Measurements from ENCODE around the gene TMEM11.

The TMEM11 gene

GRCh38 chr17:21184570-21184969 is 29.4 kb downstream of the TMEM11 start:
- no peak for DNase-seq (ENCODE audit: low read depth)

GRCh38 chr17:21183468-21183867 is 30.5 kb downstream of the TMEM11 start:
- DNase-seq (ENCODE audit: low read depth) = no peak

DNA sequence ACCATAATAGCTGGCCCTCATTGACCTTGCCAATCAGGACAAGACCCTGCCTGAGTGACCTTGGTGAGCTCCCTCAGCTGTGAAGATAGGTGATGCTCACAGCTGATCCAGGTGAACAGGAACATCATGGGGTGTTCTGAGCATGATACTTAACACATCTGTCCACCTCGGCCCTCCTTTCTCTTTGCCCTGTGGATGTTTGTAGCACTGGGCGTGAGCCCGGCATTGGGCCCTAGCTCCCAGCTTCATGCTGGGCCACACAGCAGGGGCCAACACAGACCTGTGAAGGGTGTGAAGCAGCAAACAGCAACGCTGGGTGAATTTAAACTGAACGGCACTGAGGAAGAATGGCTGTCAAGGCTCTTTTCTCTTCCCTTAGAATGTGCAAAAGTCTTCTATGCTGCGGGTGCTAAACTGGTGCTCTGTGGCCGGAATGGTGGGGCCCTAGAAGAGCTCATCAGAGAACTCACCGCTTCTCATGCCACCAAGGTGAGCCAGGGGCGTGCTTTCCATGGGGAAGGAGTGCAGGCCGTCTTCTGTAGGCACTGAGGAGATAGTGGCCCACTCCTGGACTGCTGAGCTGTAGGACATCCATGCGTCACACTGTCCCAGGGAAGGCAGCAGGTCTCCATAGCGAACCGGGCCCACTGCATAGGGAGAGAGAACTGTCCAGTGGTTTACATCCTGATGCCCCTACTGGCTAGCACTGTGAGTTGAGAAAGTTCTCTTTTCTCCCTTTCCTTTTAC is 35.9 kb downstream of the TMEM11 start:
- no peak for DNase-seq (ENCODE audit: low read depth)

- no peak for DNase-seq (ENCODE audit: low read depth)
These were observed 36.6 kb downstream of the TMEM11 start for GRCh38 chr17:21177401-21177800.

DNA sequence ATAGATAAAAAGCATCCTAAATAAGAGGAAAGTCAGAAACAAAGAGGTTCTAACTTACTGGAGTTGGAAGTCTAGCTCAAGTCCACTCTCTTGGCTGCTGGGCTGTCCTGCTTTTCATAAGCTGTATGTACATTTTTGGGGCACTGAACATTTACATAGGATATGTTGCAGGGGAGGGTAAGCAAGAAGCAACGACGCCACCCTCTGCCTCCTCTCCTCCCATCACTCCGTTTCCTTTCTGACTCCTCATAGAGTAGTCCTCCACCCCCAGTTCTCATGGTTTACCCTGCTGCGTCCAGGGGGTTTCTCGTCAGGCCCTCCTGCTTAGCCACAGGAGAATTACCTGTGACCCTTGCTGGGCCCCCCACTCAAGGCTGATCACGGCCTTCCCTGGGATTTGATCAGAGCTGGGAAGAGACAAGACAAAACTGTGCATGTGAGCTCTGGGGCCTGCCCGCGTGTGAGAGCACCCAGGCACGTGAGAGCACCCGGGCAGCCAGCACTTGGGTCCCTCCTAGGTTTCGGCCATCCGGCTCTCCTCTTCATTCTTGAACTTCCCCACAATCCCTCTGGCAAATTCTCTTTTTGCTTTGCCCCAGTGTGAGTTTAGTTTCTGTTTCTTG is 37.1 kb downstream of the TMEM11 start:
- no peak for DNase-seq (ENCODE audit: low read depth)

GRCh38 chr17:21174713-21175112 is 39.2 kb downstream of the TMEM11 start:
- DNase-seq (ENCODE audit: low read depth) = peak; percentile 60

- no peak for DNase-seq (ENCODE audit: low read depth)
These were observed 39.8 kb downstream of the TMEM11 start for GRCh38 chr17:21174186-21174585.

GRCh38 chr17:21173543-21173942 is 40.4 kb downstream of the TMEM11 start:
- no peak for DNase-seq (ENCODE audit: low read depth)

- DNase-seq (ENCODE audit: low read depth) = no peak
These were observed 41.1 kb downstream of the TMEM11 start for GRCh38 chr17:21172846-21173245.

DNA sequence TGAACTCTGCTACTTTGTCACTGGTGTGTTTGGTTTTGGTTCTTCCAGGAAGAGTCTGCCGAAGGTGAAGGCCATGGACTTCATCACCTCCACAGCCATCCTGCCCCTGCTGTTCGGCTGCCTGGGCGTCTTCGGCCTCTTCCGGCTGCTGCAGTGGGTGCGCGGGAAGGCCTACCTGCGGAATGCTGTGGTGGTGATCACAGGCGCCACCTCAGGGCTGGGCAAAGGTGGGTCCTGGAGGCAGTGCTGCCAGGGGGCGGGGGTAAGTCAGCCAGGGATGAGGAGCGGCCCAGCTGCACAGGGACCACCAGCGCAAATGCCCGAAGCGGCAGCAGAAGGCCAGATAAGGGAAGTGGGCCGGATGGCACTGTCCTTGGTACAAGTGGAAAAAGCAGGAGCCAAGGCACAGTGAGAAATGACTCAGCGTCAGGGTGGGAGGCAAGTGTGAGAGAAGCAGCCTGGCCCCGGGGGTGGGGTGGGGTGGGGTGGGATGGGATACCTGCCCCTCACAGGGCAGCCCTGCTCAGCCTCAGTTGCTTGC is 41.9 kb downstream of the TMEM11 start:
- no peak for DNase-seq (ENCODE audit: low read depth)

GRCh38 chr17:21171309-21171922 is 42.5 kb downstream of the TMEM11 start:
- no peak for DNase-seq (ENCODE audit: low read depth)

DNA sequence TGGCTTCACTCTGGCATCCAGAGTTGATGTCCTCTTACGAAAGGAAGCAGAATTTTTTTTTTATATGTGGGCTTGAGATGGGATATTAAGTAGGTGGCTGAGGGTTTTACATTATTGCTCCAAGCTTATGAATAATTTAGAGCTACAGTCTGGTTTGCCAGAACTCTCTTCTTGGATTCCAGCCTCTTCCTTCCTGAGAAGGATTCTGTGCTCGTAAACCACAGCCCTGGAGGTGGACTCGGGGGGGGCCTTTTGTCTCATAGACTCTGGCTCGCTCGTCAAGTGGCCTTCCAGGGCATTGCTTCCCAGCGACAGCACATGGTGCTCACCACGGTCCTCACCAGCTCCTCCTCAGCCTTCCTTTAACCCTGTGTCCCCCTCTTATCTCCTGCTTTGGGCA is 43.2 kb downstream of the TMEM11 start:
- DNase-seq (ENCODE audit: low read depth) = no peak

DNA sequence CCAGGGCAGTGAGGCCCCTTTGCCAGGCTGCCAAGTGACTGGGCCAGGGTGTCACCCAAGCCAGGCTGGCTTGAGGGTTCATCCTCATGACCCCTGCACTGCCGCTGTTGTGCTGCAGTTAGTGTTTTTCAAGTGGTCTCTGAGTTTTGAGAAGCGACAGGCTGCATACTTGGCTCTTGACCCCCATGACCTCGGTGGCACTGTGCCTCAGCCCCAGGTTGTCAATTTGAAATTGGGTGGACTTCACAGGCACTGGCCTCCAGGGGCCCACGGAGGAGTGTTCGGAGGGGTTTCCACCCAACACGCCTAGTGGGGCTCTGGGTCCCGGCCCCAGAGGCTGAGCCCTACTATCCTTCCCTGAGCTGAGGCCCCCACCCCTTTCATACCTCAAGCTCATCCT is 44.5 kb downstream of the TMEM11 start:
- DNase-seq (ENCODE audit: low read depth) = no peak

DNA sequence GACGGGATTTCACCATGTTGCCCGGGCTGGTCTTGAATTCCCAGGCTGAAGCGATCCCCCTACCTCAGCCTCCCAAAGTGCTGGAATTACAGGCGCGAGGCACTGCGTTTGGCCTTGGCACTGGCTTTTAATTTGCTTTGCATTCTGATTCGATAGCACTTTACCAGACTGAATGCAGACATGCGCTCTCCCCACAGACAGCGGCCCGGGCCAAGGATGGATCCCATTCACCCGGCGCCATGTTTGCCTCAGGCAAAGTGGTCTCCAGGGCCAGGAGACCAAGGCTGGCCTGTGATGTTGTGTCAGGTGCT is 45.5 kb downstream of the TMEM11 start:
- DNase-seq (ENCODE audit: low read depth) = no peak

GRCh38 chr17:21167303-21167702 is 46.7 kb downstream of the TMEM11 start:
- DNase-seq (ENCODE audit: low read depth) = no peak

DNA sequence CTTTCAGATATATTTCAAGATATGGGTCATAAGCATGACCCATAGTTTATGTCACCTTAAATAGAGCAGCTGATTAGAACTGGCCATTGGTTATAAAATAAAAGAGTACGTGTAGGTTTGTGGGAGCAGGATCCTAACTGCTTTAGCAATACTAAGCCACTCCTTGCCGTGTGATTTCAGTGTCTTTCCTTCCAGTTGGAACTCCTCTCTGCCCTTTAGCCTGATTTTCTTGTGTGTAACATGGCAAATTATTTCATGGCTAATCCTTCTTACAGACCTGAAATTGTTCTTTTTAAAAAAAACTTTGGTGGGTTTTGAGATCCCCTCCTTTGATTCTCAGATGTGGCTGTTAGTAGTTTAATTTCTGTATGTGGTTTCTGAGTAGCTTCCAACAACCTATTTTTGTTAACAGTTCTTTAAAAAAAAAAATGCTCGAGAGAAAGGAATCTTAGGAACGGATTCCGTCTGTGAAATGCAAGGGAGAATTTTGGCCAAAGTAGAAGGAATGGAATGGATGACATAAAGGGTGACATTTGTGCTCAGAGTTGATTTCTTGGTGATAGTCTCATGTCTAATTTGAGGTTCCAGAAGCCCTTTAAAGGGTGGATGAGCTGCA is 47.3 kb downstream of the TMEM11 start:
- DNase-seq (ENCODE audit: low read depth) = peak; percentile 44

- no peak for DNase-seq (ENCODE audit: low read depth)
These were observed 47.9 kb downstream of the TMEM11 start for GRCh38 chr17:21165922-21166594.

- DNase-seq (ENCODE audit: low read depth) = no peak
These were observed 49.3 kb downstream of the TMEM11 start for GRCh38 chr17:21164620-21165019.

DNA sequence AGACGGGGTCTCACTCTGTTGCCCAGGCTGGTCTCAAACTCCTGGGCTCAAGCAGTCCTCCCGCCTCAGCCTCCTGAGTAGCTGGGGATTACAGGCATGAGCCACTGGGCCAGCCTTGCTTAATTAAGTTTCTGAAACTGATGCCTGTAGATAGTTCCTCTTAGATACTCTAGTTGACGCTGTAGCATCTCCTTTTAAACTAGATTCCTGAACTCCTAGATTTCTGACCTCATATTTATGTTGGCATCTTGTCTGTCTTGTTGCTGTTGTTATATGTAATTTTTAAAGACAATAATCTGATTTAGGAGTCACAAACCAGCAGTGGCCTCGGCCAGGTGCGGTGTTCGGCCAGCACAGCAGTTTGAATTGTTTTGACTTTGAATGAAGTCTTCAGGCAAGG is 49.7 kb downstream of the TMEM11 start:
- DNase-seq (ENCODE audit: low read depth) = peak; percentile 26

DNA sequence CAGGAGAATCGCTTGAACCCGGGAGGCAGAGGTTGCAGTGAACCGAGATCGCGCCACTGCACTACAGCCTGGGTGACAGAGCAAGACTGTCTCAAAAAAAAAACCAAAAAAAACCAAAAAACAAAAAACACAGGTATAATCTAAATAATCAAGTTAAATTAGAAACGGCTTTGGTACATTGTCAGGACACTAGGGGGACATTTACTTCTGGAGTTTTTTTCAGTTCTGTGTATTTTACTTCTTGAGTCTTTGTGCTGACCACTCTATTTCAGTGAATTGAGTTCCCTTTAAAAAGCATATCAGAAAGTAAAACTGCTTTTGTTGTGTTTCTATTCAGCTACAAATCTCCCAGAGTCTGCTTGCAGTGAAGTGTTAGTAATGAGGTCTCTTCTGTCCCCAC is 50.9 kb downstream of the TMEM11 start:
- DNase-seq (ENCODE audit: low read depth) = no peak

DNA sequence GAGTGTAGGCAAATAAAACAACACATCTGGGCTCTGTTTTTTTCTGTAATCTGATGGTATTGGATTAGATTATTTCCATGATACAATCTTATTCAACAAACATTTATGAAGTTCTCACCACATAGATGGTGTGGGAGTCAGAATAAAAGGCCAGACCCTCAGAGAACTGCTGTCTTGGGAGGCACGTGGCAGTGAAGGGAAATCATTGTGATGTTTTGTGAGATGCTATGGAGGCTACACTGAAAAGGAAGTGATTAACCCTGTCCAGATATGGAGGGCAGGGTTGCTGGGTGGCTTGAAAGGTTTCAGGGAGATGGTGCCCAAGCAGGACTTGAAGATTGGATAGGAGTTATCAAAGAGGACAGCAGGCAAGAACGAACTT is 51.6 kb downstream of the TMEM11 start:
- no peak for DNase-seq (ENCODE audit: low read depth)

Data from iris pigment epithelial cell (primary cell).